ENCODE results near the gene KRTAP12-1.

Gene KRTAP12-1

GRCh38 chr21:44728716-44729115 is 46.8 kb upstream of the KRTAP12-1 start:
- Histone ChIP-seq H4K20me1 (ENCODE audit: insufficient read depth) (no peaks in the 10 kb centered on the region), H3K4me2 (no peak overlapping the region), H3K4me1 (ENCODE audit: low read depth, poor library complexity, severe bottlenecking) (no peaks in the 10 kb centered on the region), H2AFZ (ENCODE audit: low read depth) (no peak overlapping the region), H3K9ac (no peak overlapping the region), H3K4me3 (IDR thresholded peaks at IDR 0.05; ENCODE audit: insufficient read depth, low read depth, low read length) (no peak overlapping the region), H3K27ac (no peak overlapping the region), H3K36me3 (ENCODE audit: insufficient read depth) (no peaks in the 10 kb centered on the region), H3K79me2 (ENCODE audit: insufficient read depth, low read depth) (no peaks in the 10 kb centered on the region), H3K27me3 (ENCODE audit: insufficient read depth, low read depth) (peaks cover 90% of the 10 kb centered on the region)
- TF ChIP-seq CTCF (conservative IDR thresholded peaks at IDR 0.05; ENCODE audit: low read depth, low read length), result no peak

- Histone ChIP-seq H3K27me3 (ENCODE audit: insufficient read depth, low read depth) (peaks cover 91% of the 10 kb centered on the region), H3K4me2 (no peak overlapping the region), H3K4me3 (IDR thresholded peaks at IDR 0.05; ENCODE audit: insufficient read depth, low read depth, low read length) (no peak overlapping the region), H3K27ac (no peak overlapping the region), H3K4me1 (ENCODE audit: low read depth, poor library complexity, severe bottlenecking) (no peaks in the 10 kb centered on the region), H2AFZ (ENCODE audit: low read depth) (no peak overlapping the region), H3K9ac (no peak overlapping the region), H3K36me3 (ENCODE audit: insufficient read depth) (no peaks in the 10 kb centered on the region), H4K20me1 (ENCODE audit: insufficient read depth) (no peaks in the 10 kb centered on the region), H3K79me2 (ENCODE audit: insufficient read depth, low read depth) (no peaks in the 10 kb centered on the region)
- no peak for TF ChIP-seq CTCF (conservative IDR thresholded peaks at IDR 0.05; ENCODE audit: low read depth, low read length)
These were observed 45.8 kb upstream of the KRTAP12-1 start for GRCh38 chr21:44727757-44728156.

GRCh38 chr21:44727321-44727720 is 45.4 kb upstream of the KRTAP12-1 start:
- H3K9ac ChIP-seq, result no peak overlapping the region
- peaks cover 91% of the 10 kb centered on the region for H3K27me3 ChIP-seq (ENCODE audit: insufficient read depth, low read depth)
- no peaks in the 10 kb centered on the region for H4K20me1 ChIP-seq (ENCODE audit: insufficient read depth)
- H3K27ac ChIP-seq, result no peak overlapping the region
- H3K4me2 ChIP-seq, result no peak overlapping the region
- H3K4me1 ChIP-seq (ENCODE audit: low read depth, poor library complexity, severe bottlenecking), result no peaks in the 10 kb centered on the region
- no peak overlapping the region for H2AFZ ChIP-seq (ENCODE audit: low read depth)
- no peaks in the 10 kb centered on the region for H3K36me3 ChIP-seq (ENCODE audit: insufficient read depth)
- no peak overlapping the region for H3K4me3 ChIP-seq (IDR thresholded peaks at IDR 0.05; ENCODE audit: insufficient read depth, low read depth, low read length)
- no peaks in the 10 kb centered on the region for H3K79me2 ChIP-seq (ENCODE audit: insufficient read depth, low read depth)
- no peak for TF ChIP-seq CTCF (conservative IDR thresholded peaks at IDR 0.05; ENCODE audit: low read depth, low read length)

GRCh38 chr21:44726826-44727225 is 44.9 kb upstream of the KRTAP12-1 start:
- H3K79me2 ChIP-seq (ENCODE audit: insufficient read depth, low read depth), result no peaks in the 10 kb centered on the region
- no peak overlapping the region for H2AFZ ChIP-seq (ENCODE audit: low read depth)
- no peak overlapping the region for H3K4me3 ChIP-seq (IDR thresholded peaks at IDR 0.05; ENCODE audit: insufficient read depth, low read depth, low read length)
- H3K27ac ChIP-seq, result no peak overlapping the region
- no peaks in the 10 kb centered on the region for H3K36me3 ChIP-seq (ENCODE audit: insufficient read depth)
- H4K20me1 ChIP-seq (ENCODE audit: insufficient read depth), result no peaks in the 10 kb centered on the region
- no peak overlapping the region for H3K9ac ChIP-seq
- peaks cover 90% of the 10 kb centered on the region for H3K27me3 ChIP-seq (ENCODE audit: insufficient read depth, low read depth)
- no peak overlapping the region for H3K4me2 ChIP-seq
- no peak for TF ChIP-seq CTCF (conservative IDR thresholded peaks at IDR 0.05; ENCODE audit: low read depth, low read length)
- H3K4me1 ChIP-seq (ENCODE audit: low read depth, poor library complexity, severe bottlenecking), result no peaks in the 10 kb centered on the region

Data from KMS-11 (cell line).